Measurements from ENCODE around the gene CATSPERZ. TPM values are rescaled to one million over a fixed set of nuclear protein-coding genes. Genes with fewer than 3 reads are reported as not detected.
A peak's percentile ranks its signal among the peaks of the same experiment; 100 is the strongest.

Gene CATSPERZ
- total and polyA plus RNA-seq, 2 of the 13 experiments (the other 11 are each of a cell fraction or from before 2014, with no cell fraction given): 0.22 to 0.48 TPM

DNA sequence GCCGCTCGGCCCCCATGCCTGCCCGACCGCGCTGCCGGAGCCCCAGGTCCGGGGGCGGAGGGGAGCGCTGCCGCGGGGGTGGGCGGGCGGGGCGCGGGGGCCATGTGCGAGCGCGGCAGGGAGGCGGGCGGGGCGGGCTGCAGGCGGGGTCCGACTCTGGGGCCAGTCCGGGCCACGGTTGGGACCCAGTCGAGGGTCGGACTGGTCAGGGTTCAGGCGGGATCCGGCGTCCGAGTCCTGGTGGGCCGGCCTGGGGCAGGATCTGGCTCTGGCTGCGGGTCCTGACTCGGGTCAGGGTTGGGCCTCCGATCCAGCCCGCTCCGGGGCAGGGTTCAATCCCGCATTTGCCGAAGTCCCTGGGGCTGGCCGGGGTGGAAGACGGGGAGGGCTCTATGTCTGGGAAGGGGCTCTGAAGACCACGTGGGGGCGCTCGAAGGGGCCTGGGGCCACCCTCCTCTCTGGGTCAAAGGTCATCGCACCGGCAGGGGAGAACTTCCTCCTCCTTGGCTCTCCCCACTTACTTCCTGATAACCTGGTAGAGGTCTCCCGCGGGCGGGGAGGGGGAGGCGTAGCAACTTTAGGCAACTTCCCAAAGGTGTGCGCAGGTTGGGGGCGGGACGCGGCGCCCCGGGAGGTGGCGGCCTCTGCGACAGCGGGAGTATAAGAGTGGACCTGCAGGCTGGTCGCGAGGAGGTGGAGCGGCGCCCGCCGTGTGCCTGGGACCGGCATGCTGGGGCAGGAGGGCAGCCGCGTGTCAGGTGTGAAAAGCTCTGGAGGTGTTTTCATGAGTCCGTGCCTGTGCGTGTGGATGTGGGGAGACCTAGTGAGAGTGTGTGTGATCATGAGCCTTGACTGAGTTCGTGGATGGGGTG is 5.8 kb downstream of the CATSPERZ start (continued):
- TF ChIP-seq RXRB (CRISPR knock-in tag; IDR thresholded peaks at IDR 0.05; ENCODE audit: borderline replicate concordance) (peak; percentile 97), PHF20 (CRISPR knock-in tag; IDR thresholded peaks at IDR 0.05) (no peak; the same call in none of the 2 replicates), ZFP82 (CRISPR knock-in tag; IDR thresholded peaks at IDR 0.05; ENCODE audit: borderline replicate concordance) (0 out of 2 replicates have a peak, but pooled peaks have one; percentile 59), ZNF850 (CRISPR knock-in tag; conservative IDR thresholded peaks at IDR 0.05) (no peak), ZNF720 (CRISPR knock-in tag; IDR thresholded peaks at IDR 0.05) (no peak), CAMTA2 (CRISPR knock-in tag; IDR thresholded peaks at IDR 0.05; ENCODE audit: borderline replicate concordance) (no peak), ZEB1 (IDR thresholded peaks at IDR 0.05; ENCODE audit: insufficient replicate concordance, low read depth) (peak; percentile 71), ARID2 (CRISPR knock-in tag; IDR thresholded peaks at IDR 0.05; ENCODE audit: borderline replicate concordance) (no peak), ZNF333 (CRISPR knock-in tag; IDR thresholded peaks at IDR 0.05; ENCODE audit: borderline replicate concordance) (peak; percentile 51; the same call in 1 of the 2 replicates), POLR2A (IDR thresholded peaks at IDR 0.05; ENCODE audit: insufficient read depth in 1 of 2, low read depth in 2 of 2, low read length in 2 of 2) (peak in 1 of 2 experiments; percentile 67; a peak in 2 of 4 replicates), NR1H2 (CRISPR knock-in tag; IDR thresholded peaks at IDR 0.05; ENCODE audit: borderline replicate concordance, low read depth) (no peak), SNAI1 (CRISPR knock-in tag; IDR thresholded peaks at IDR 0.05; ENCODE audit: borderline replicate concordance) (peak; percentile 70; the same call in 1 of the 2 replicates), ZNF567 (CRISPR knock-in tag; IDR thresholded peaks at IDR 0.05; ENCODE audit: borderline replicate concordance) (no peak)
- TF ChIP-seq, protein P1, sequence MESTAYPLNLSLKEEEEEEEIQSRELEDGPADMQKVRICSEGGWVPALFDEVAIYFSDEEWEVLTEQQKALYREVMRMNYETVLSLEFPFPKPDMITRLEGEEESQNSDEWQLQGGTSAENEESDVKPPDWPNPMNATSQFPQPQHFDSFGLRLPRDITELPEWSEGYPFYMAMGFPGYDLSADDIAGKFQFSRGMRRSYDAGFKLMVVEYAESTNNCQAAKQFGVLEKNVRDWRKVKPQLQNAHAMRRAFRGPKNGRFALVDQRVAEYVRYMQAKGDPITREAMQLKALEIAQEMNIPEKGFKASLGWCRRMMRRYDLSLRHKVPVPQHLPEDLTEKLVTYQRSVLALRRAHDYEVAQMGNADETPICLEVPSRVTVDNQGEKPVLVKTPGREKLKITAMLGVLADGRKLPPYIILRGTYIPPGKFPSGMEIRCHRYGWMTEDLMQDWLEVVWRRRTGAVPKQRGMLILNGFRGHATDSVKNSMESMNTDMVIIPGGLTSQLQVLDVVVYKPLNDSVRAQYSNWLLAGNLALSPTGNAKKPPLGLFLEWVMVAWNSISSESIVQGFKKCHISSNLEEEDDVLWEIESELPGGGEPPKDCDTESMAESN (CRISPR knock-in tag; conservative IDR thresholded peaks at IDR 0.05): peak; percentile 49; the same call in 1 of the 2 replicates
- TF ChIP-seq, protein P2, sequence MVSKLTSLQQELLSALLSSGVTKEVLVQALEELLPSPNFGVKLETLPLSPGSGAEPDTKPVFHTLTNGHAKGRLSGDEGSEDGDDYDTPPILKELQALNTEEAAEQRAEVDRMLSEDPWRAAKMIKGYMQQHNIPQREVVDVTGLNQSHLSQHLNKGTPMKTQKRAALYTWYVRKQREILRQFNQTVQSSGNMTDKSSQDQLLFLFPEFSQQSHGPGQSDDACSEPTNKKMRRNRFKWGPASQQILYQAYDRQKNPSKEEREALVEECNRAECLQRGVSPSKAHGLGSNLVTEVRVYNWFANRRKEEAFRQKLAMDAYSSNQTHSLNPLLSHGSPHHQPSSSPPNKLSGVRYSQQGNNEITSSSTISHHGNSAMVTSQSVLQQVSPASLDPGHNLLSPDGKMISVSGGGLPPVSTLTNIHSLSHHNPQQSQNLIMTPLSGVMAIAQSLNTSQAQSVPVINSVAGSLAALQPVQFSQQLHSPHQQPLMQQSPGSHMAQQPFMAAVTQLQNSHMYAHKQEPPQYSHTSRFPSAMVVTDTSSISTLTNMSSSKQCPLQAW (CRISPR knock-in tag; IDR thresholded peaks at IDR 0.05): peak; percentile 61; the same call in 1 of the 2 replicates
- TF ChIP-seq, protein P3, sequence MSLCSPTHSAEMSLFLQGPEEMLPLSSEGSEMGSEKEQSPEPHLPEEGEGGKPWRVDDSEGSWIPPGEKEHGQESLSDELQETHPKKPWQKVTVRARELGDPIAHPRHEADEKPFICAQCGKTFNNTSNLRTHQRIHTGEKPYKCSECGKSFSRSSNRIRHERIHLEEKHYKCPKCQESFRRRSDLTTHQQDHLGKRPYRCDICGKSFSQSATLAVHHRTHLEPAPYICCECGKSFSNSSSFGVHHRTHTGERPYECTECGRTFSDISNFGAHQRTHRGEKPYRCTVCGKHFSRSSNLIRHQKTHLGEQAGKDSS (CRISPR knock-in tag; IDR thresholded peaks at IDR 0.05; ENCODE audit: borderline replicate concordance, low read depth): no peak
- TF ChIP-seq, protein P4, sequence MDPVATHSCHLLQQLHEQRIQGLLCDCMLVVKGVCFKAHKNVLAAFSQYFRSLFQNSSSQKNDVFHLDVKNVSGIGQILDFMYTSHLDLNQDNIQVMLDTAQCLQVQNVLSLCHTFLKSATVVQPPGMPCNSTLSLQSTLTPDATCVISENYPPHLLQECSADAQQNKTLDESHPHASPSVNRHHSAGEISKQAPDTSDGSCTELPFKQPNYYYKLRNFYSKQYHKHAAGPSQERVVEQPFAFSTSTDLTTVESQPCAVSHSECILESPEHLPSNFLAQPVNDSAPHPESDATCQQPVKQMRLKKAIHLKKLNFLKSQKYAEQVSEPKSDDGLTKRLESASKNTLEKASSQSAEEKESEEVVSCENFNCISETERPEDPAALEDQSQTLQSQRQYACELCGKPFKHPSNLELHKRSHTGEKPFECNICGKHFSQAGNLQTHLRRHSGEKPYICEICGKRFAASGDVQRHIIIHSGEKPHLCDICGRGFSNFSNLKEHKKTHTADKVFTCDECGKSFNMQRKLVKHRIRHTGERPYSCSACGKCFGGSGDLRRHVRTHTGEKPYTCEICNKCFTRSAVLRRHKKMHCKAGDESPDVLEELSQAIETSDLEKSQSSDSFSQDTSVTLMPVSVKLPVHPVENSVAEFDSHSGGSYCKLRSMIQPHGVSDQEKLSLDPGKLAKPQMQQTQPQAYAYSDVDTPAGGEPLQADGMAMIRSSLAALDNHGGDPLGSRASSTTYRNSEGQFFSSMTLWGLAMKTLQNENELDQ (CRISPR knock-in tag; IDR thresholded peaks at IDR 0.05; ENCODE audit: borderline replicate concordance): no peak
- TF ChIP-seq, protein P5, sequence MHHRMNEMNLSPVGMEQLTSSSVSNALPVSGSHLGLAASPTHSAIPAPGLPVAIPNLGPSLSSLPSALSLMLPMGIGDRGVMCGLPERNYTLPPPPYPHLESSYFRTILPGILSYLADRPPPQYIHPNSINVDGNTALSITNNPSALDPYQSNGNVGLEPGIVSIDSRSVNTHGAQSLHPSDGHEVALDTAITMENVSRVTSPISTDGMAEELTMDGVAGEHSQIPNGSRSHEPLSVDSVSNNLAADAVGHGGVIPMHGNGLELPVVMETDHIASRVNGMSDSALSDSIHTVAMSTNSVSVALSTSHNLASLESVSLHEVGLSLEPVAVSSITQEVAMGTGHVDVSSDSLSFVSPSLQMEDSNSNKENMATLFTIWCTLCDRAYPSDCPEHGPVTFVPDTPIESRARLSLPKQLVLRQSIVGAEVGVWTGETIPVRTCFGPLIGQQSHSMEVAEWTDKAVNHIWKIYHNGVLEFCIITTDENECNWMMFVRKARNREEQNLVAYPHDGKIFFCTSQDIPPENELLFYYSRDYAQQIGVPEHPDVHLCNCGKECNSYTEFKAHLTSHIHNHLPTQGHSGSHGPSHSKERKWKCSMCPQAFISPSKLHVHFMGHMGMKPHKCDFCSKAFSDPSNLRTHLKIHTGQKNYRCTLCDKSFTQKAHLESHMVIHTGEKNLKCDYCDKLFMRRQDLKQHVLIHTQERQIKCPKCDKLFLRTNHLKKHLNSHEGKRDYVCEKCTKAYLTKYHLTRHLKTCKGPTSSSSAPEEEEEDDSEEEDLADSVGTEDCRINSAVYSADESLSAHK (CRISPR knock-in tag; IDR thresholded peaks at IDR 0.05; ENCODE audit: borderline replicate concordance): no peak

Measured in HepG2 (cell line).